Progenitor cell of endocrine pancreas (in vitro differentiated cells): Measurements from ENCODE around the gene TIE1. TPM values are rescaled to one million over a fixed set of nuclear protein-coding genes. Genes with fewer than 3 reads are reported as not detected.

Experiments used
- DNase-seq: peaks from one replicate; pipeline ENCODE4 v3.0.0; 2021; ENCODE audit warnings: low spot score; ENCODE audit not compliant: unreplicated experiment
- H3K27ac Mint-ChIP-seq: 2 replicates; pipeline ENCODE4 v1.8.0; 2021; ENCODE audit warnings: mild to moderate bottlenecking, moderate library complexity, mixed read lengths
- H3K27me3 Mint-ChIP-seq: 2 replicates; pipeline ENCODE4 v1.8.0; 2021; ENCODE audit warnings: mixed read lengths
- H3K36me3 Mint-ChIP-seq: 2 replicates; pipeline ENCODE4 v1.8.0; 2022; ENCODE audit warnings: mixed read lengths; ENCODE audit not compliant: insufficient read depth
- H3K4me1 Mint-ChIP-seq: 2 replicates; pipeline ENCODE4 v1.8.0; 2021; ENCODE audit warnings: low read depth, mixed read lengths
- H3K4me3 Mint-ChIP-seq: 2 replicates; pipeline ENCODE4 v1.8.0; 2021; ENCODE audit warnings: low read depth, mild to moderate bottlenecking, moderate library complexity, mixed read lengths
- H3K9me3 Mint-ChIP-seq: 2 replicates; pipeline ENCODE4 v1.8.0; 2021; ENCODE audit warnings: low read depth, mixed read lengths
- total RNA-seq: library from RNA; stranded (reverse); gene quantifications from 2 replicates; pipeline ENCODE4 v1.2.1, GENCODE V29; 2021
- TF ChIP-seq, protein P1 (sequence below): fragments of 200-600 bp; sonication (generic); IDR thresholded peaks from one replicate; pipeline ENCODE4 v1.5.0; 2021; ENCODE audit warnings: antibody characterized with exemption, mild to moderate bottlenecking; ENCODE audit not compliant: unreplicated experiment

TIE1 gene
- total RNA-seq, 1 donor from 2014 or later, result 1.2 TPM

DNA sequence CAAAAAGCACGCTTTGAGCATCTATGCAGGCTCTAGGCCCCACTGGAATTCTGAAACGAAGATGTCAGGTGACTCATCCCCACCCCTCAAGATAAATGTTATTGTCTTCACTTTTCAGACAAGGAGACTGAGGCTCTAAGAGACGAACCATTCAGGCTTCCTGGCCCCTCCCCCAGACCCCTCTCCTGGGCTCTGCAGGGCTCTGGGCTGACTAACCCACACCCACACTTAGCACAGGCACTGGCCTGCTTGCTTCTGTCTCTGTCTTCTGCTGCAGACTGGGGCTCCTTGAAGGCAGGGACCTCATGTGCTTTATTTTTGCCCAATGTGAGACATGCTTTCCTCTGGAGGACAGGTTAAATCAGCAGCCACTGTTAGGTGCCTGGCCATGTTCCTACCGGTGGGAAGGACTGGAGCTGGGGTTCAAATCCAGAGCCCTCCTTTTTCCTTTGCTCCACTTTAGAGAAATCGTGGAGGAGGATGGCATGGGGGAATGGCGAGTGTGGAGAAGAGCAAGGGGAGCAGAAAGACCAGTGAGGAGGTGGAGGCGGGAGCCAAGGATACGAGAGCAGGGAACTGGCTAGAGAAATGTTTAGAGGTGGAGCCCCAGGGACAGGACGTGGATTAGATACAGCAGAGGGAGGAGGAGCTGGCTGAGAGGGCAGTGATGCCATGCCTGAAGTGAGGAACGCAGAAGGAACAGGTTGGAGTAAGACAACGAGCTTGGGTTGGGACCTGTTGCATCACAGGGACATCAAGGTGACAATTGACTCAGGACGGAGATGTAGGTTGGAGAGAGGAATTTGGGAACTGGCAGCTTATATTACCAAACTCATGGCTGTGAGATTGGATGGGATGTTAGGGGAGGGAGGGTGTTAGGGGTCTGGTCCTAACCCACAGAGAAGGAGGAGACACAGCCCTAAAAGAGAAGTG is 29.3 kb upstream of the TIE1 start:
- TF ChIP-seq, protein P1, sequence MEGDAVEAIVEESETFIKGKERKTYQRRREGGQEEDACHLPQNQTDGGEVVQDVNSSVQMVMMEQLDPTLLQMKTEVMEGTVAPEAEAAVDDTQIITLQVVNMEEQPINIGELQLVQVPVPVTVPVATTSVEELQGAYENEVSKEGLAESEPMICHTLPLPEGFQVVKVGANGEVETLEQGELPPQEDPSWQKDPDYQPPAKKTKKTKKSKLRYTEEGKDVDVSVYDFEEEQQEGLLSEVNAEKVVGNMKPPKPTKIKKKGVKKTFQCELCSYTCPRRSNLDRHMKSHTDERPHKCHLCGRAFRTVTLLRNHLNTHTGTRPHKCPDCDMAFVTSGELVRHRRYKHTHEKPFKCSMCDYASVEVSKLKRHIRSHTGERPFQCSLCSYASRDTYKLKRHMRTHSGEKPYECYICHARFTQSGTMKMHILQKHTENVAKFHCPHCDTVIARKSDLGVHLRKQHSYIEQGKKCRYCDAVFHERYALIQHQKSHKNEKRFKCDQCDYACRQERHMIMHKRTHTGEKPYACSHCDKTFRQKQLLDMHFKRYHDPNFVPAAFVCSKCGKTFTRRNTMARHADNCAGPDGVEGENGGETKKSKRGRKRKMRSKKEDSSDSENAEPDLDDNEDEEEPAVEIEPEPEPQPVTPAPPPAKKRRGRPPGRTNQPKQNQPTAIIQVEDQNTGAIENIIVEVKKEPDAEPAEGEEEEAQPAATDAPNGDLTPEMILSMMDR, result no peak
- H3K4me3 Mint-ChIP-seq, result peak overlapping the region; percentile 89
- peak overlapping the region; percentile 100 for H3K27ac Mint-ChIP-seq
- H3K4me1 Mint-ChIP-seq, result peaks cover 53% of the 10 kb centered on the region
- H3K9me3 Mint-ChIP-seq, result no peaks in the 10 kb centered on the region
- peaks cover 6% of the 10 kb centered on the region for H3K36me3 Mint-ChIP-seq
- DNase-seq, result no peak
- H3K27me3 Mint-ChIP-seq, result no peaks in the 10 kb centered on the region

DNA sequence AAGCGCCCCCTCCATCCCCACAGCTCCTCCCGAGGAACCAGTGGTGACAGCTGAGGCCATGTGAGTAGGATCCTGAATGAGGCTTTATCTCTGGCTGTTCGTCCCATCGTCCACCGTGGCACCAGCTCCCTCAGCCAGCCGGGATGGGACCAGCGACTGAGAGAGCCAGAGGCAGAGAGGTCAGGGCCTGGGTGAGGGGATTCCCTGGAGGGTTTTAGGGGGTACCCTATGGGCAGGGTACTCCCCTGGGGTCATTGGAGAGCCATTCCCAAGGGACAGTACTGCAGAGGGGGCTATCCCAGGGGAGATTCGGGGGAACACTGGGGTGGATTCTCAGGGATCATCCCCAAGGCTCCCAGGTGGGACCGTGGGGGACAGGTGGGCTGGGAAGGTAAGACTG is 28.6 kb upstream of the TIE1 start:
- Mint-ChIP-seq H3K4me3 (no peak overlapping the region), H3K4me1 (peaks cover 58% of the 10 kb centered on the region), H3K36me3 (peaks cover 8% of the 10 kb centered on the region), H3K27ac (no peak overlapping the region), H3K9me3 (no peaks in the 10 kb centered on the region), H3K27me3 (no peaks in the 10 kb centered on the region)
- TF ChIP-seq, protein P1, result no peak
- no peak for DNase-seq

DNA sequence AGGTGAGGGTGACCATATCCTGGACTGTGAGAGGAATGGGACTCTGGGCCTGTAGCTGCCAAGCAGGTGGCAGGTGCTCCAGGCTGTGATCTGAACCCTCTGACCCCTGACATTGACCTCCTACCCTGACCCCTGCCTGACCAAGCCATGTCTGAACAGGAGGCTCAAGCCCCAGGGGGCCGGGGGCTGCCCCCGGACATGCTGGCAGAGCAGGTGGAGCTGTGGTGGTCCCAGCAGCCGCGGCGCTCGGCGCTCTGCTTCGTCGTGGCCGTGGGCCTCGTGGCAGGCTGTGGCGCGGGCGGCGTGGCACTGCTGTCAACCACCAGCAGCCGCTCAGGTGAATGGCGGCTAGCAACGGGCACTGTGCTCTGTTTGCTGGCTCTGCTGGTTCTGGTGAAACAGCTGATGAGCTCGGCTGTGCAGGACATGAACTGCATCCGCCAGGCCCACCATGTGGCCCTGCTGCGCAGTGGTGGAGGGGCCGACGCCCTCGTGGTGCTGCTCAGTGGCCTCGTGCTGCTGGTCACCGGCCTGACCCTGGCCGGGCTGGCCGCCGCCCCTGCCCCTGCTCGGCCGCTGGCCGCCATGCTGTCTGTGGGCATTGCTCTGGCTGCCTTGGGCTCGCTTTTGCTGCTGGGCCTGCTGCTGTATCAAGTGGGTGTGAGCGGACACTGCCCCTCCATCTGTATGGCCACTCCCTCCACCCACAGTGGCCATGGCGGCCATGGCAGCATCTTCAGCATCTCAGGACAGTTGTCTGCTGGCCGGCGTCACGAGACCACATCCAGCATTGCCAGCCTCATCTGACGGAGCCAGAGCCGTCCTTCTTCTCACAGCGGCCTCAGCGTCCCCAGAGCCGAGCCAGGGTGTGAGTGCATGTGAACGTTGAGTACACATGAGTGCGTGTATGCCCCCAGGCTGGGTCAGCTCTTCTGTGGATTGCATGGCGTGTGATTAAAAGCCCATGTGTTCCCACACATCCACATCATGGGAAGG is 27.9 kb upstream of the TIE1 start:
- Mint-ChIP-seq H3K27ac (no peak overlapping the region), H3K36me3 (peaks cover 8% of the 10 kb centered on the region), H3K4me1 (peaks cover 61% of the 10 kb centered on the region), H3K27me3 (no peaks in the 10 kb centered on the region), H3K4me3 (no peak overlapping the region), H3K9me3 (no peaks in the 10 kb centered on the region)
- TF ChIP-seq, protein P1, result no peak
- no peak for DNase-seq

DNA sequence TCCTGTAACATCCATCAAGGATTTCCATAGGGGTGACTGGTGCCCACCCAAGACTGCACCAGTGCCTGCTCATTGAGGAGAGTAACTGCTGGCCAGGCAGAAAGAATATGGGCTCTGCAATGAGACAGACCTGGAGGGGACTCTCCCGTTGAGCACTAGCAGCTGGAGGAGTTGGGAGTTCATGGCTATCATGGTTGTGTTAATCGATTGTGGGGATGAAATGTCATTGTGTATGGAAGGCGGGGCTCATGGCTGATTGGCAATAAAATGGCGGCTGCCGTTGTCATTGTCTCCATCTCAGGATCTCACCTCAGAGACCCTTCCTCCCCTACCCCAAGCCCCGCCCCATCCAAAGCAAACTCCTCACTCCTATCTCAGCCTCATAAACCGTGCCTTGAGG is 27.1 kb upstream of the TIE1 start:
- Mint-ChIP-seq H3K4me3 (no peak overlapping the region), H3K4me1 (peaks cover 58% of the 10 kb centered on the region), H3K27me3 (no peaks in the 10 kb centered on the region), H3K9me3 (no peaks in the 10 kb centered on the region), H3K27ac (no peak overlapping the region), H3K36me3 (peaks cover 9% of the 10 kb centered on the region)
- no peak for DNase-seq
- TF ChIP-seq, protein P1, result no peak

DNA sequence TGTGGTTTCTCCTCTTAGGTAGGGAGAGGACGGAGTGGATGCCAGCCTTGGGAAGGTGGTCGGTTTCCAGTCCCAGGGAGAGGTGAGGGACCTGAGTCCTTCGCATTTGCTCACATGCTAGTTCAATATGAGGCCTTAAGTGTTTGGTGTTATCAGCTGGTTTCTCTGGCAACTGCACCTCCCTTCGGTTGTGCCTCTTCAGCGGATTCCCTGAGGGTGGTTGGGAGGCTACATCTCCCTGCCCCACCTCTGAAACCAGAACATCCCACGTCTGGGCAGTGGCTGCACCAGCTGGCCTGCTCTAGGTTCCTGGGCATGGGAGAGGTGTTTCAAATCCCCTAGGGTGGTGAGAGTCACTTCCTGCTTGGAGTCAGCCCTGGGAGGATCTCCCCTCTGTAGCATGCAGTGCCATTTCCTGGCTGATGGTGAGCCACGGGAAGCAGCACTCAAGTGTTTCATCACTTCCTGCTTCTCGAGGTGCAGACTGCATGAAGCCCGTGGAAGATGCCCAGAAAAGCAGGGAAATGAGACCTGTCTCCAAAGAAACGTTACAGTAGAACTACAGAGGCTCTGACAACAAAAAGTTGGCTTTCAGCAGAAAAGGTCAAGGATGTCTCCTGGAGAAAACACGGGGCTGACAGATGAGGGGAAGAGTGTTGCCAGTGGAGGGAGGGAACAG is 26.5 kb upstream of the TIE1 start:
- Mint-ChIP-seq H3K9me3 (no peaks in the 10 kb centered on the region), H3K4me1 (peaks cover 54% of the 10 kb centered on the region), H3K4me3 (no peak overlapping the region), H3K27ac (no peak overlapping the region), H3K36me3 (peaks cover 9% of the 10 kb centered on the region), H3K27me3 (no peaks in the 10 kb centered on the region)
- no peak for DNase-seq
- TF ChIP-seq, protein P1, result no peak
